Coronary artery (tissue), 2 donors: ENCODE data around the gene THAP2.

Experiments used
- DNase-seq: peaks from one replicate; pipeline ENCODE4 v3.0.0-alpha.2; 2017; ENCODE audit warnings: low spot score
- H3K27ac ChIP-seq, 2 donors: fragments of 200-600 bp; sonication (generic); one replicate each; pipeline ENCODE4 v1.5.1; 2016 to 2019
- H3K4me3 ChIP-seq: fragments of 200-600 bp; sonication (generic); 2 replicates; pipeline ENCODE4 v1.5.1; 2016; ENCODE audit warnings: mild to moderate bottlenecking, moderate library complexity
- TF ChIP-seq, protein P1 (sequence below): fragments of 200-600 bp; sonication (generic); IDR thresholded peaks from one replicate; pipeline ENCODE4 v1.5.1; 2019; ENCODE audit warnings: antibody characterized with exemption

THAP2 gene

GRCh38 chr12:71655907-71656306, 8.2 kb upstream of the THAP2 start:
- Histone ChIP-seq H3K4me3 (peak overlapping the region; percentile 23), H3K27ac (no peak overlapping the region)
- TF ChIP-seq, protein P1, sequence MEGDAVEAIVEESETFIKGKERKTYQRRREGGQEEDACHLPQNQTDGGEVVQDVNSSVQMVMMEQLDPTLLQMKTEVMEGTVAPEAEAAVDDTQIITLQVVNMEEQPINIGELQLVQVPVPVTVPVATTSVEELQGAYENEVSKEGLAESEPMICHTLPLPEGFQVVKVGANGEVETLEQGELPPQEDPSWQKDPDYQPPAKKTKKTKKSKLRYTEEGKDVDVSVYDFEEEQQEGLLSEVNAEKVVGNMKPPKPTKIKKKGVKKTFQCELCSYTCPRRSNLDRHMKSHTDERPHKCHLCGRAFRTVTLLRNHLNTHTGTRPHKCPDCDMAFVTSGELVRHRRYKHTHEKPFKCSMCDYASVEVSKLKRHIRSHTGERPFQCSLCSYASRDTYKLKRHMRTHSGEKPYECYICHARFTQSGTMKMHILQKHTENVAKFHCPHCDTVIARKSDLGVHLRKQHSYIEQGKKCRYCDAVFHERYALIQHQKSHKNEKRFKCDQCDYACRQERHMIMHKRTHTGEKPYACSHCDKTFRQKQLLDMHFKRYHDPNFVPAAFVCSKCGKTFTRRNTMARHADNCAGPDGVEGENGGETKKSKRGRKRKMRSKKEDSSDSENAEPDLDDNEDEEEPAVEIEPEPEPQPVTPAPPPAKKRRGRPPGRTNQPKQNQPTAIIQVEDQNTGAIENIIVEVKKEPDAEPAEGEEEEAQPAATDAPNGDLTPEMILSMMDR, result no peak
- no peak for DNase-seq

GRCh38 chr12:71656740-71657139, 7.4 kb upstream of the THAP2 start:
- H3K4me3 ChIP-seq, result no peak overlapping the region
- no peak overlapping the region for H3K27ac ChIP-seq
- DNase-seq, result no peak
- TF ChIP-seq, protein P1, result no peak

DNA sequence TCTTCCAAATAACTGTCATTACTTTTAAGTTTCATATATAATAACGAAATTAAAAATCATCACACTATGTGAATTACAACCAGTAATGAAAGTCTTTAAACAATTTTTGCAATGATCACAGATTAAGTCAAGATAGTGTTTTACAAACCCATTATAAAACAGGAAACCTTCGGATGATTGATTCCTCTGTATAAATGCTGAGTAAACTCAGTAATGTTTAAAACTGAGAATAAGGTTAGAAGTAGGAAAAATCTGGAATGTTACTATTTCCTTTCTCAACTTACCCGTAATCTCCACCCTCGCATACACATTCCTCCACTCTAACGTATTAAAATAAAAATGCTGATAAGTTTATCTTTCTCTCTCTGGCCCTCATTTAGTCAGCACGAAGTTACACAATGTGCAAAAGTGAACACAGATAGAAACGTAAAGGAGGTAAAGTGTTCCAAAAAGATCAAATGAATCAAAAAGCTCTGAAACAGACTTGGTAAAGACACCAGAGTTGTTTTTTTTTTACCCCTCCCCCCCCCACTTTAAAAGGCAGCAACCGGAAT, 2.0 kb upstream of the THAP2 start:
- H3K27ac ChIP-seq, result peak overlapping the region in 1 of 2 donors; percentile 17
- H3K4me3 ChIP-seq, result peak overlapping the region; percentile 85
- TF ChIP-seq, protein P1, result no peak
- no peak for DNase-seq

GRCh38 chr12:71662849-71663560, 1.1 kb upstream of the THAP2 start:
- peak; percentile 86 for DNase-seq
- Histone ChIP-seq H3K4me3 (peak overlapping the region; percentile 85), H3K27ac (peak overlapping the region; percentile 93 to 95)
- TF ChIP-seq, protein P1, result no peak

- TF ChIP-seq, protein P1, result no peak
- DNase-seq, result no peak
- Histone ChIP-seq H3K27ac (peak overlapping the region; percentile 93 to 95), H3K4me3 (peak overlapping the region; percentile 85)
These were observed 449 bp downstream of the THAP2 start for GRCh38 chr12:71664411-71665089.

- DNase-seq, result no peak
- peak overlapping the region; percentile 85 for H3K4me3 ChIP-seq
- peak overlapping the region; percentile 93 to 95 for H3K27ac ChIP-seq
- TF ChIP-seq, protein P1, result no peak
These were observed 976 bp downstream of the THAP2 start for GRCh38 chr12:71665090-71665463.
